ENCODE measurements around the gene VWA2. TPM values are rescaled to one million over a fixed set of nuclear protein-coding genes. Genes with fewer than 3 reads are reported as not detected.

The VWA2 gene
- polyA plus RNA-seq, 3 donors = not detected

DNA sequence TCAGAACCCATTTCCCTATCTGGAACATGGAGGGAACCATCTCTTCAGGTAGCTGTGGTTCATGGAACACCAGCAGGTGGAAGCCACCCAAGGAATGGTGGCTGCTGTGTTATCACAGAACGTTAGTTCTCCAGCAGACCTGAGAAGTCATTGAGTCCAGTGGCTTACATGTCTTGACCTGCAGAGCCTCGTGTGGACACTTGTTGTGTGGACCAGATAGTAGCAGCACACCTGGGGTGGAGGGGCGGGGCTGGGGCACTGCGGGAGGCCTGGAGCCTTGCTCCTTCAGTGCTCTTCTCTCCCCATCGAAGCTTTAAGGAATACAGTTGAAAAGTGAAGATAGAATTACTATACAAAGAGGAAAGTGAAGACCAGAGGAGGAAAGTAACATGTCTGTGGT lies 42.4 kb downstream of the VWA2 start:
- DNase-seq = no peak
- Histone ChIP-seq H4K20me1 (ENCODE audit: insufficient read depth, low read length) (no peaks in the 10 kb centered on the region), H3K36me3 (replicated peaks in 1 of 2; ENCODE audit: control insufficient read depth in 1 of 2, insufficient read depth in 2 of 2, low read length in 2 of 2) (no peaks in the 10 kb centered on the region), H3K9me3 (replicated peaks in 1 of 2; ENCODE audit: control insufficient read depth in 1 of 2, insufficient read depth in 1 of 2, low read length in 2 of 2) (no peaks in the 10 kb centered on the region), H3K79me2 (ENCODE audit: insufficient read depth, low read length) (no peaks in the 10 kb centered on the region), H2AFZ (ENCODE audit: insufficient read depth, low read depth, low read length, poor library complexity, severe bottlenecking) (no peak overlapping the region), H3K4me1 (ENCODE audit: control insufficient read depth in 1 of 2, insufficient read depth in 2 of 2, low read length in 2 of 2) (no peaks in the 10 kb centered on the region), H3K4me2 (replicated peaks; ENCODE audit: extremely low read depth, low read length, poor library complexity, severe bottlenecking) (no peak overlapping the region), H3K9ac (ENCODE audit: insufficient read depth, low read length, poor library complexity, severe bottlenecking) (no peak overlapping the region), H3K4me3 (replicated peaks in 1 of 3; ENCODE audit: low read depth in 2 of 3, low read length in 3 of 3) (no peak overlapping the region), H3K27me3 (ENCODE audit: control insufficient read depth in 2 of 2, insufficient read depth in 2 of 2, low read length in 2 of 2) (no peaks in the 10 kb centered on the region), H3K27ac (ENCODE audit: low read depth in 1 of 2, low read length in 2 of 2) (no peak overlapping the region)
- Mint-ChIP-seq H3K9me3 (peaks cover 0 to 3% (median 0%) of the 10 kb centered on the region in 7 donors), H3K4me1 (peaks cover 2% of the 10 kb centered on the region), H3K27me3 (ENCODE audit: low read depth in 3 of 3) (peaks cover 0 to 4% (median 2%) of the 10 kb centered on the region in 3 donors), H3K36me3 (no peaks in the 10 kb centered on the region), H3K27ac (peak overlapping the region in 1 of 7 donors; percentile 50), H3K4me3 (no peak overlapping the region)
- TF ChIP-seq, protein P1, sequence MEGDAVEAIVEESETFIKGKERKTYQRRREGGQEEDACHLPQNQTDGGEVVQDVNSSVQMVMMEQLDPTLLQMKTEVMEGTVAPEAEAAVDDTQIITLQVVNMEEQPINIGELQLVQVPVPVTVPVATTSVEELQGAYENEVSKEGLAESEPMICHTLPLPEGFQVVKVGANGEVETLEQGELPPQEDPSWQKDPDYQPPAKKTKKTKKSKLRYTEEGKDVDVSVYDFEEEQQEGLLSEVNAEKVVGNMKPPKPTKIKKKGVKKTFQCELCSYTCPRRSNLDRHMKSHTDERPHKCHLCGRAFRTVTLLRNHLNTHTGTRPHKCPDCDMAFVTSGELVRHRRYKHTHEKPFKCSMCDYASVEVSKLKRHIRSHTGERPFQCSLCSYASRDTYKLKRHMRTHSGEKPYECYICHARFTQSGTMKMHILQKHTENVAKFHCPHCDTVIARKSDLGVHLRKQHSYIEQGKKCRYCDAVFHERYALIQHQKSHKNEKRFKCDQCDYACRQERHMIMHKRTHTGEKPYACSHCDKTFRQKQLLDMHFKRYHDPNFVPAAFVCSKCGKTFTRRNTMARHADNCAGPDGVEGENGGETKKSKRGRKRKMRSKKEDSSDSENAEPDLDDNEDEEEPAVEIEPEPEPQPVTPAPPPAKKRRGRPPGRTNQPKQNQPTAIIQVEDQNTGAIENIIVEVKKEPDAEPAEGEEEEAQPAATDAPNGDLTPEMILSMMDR (IDR thresholded peaks at IDR 0.05) = no peak
- WGBS (ENCODE audit: insufficient coverage) = 94% methylated on average over 2 of the region's 5 CpGs
- intact Hi-C loops (cut with micrococcal nuclease) = no loop called here

DNA sequence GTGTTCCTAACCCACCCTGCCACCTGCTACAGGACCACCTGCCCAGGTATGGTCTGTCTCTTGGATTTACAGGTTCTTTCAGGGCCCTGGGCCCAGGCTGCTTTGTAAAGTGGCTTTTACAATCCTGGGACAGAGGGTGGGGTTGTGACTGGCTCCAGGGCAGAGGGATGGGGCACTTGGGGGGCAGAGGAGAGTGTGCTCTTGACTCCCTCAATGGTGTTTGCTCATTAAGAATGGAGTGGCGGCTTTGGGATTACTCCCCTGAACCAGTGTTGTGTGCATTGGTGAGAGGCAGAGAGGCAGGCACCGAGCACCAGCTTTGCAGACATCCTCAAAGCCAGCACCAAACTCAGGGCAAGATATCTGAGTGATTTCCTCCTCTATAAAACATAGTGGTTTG lies 43.5 kb downstream of the VWA2 start:
- Histone ChIP-seq H3K4me3 (replicated peaks in 1 of 3; ENCODE audit: low read depth in 2 of 3, low read length in 3 of 3) (no peak overlapping the region), H3K36me3 (replicated peaks in 1 of 2; ENCODE audit: control insufficient read depth in 1 of 2, insufficient read depth in 2 of 2, low read length in 2 of 2) (no peaks in the 10 kb centered on the region), H3K27ac (ENCODE audit: low read depth in 1 of 2, low read length in 2 of 2) (no peak overlapping the region), H3K79me2 (ENCODE audit: insufficient read depth, low read length) (no peaks in the 10 kb centered on the region), H3K9me3 (replicated peaks in 1 of 2; ENCODE audit: control insufficient read depth in 1 of 2, insufficient read depth in 1 of 2, low read length in 2 of 2) (no peaks in the 10 kb centered on the region), H2AFZ (ENCODE audit: insufficient read depth, low read depth, low read length, poor library complexity, severe bottlenecking) (peak overlapping the region; percentile 41), H3K27me3 (ENCODE audit: control insufficient read depth in 2 of 2, insufficient read depth in 2 of 2, low read length in 2 of 2) (no peaks in the 10 kb centered on the region), H3K9ac (ENCODE audit: insufficient read depth, low read length, poor library complexity, severe bottlenecking) (no peak overlapping the region), H4K20me1 (ENCODE audit: insufficient read depth, low read length) (no peaks in the 10 kb centered on the region), H3K4me2 (replicated peaks; ENCODE audit: extremely low read depth, low read length, poor library complexity, severe bottlenecking) (no peak overlapping the region), H3K4me1 (ENCODE audit: control insufficient read depth in 1 of 2, insufficient read depth in 2 of 2, low read length in 2 of 2) (no peaks in the 10 kb centered on the region)
- Mint-ChIP-seq H3K36me3 (no peaks in the 10 kb centered on the region), H3K4me1 (peaks cover 2% of the 10 kb centered on the region), H3K27ac (peak overlapping the region in 3 of 7 donors; percentile 37 to 65 (median 43)), H3K27me3 (ENCODE audit: low read depth in 3 of 3) (peaks cover 0 to 3% (median 2%) of the 10 kb centered on the region in 3 donors), H3K9me3 (peaks cover 0 to 3% (median 0%) of the 10 kb centered on the region in 7 donors), H3K4me3 (no peak overlapping the region)
- DNase-seq = no peak
- TF ChIP-seq, protein P1 (IDR thresholded peaks at IDR 0.05) = no peak
- intact Hi-C loops (cut with micrococcal nuclease) = no loop called here
- WGBS (ENCODE audit: insufficient coverage) = no CpG with 5 or more reads among the region's 2 CpGs

Measured in CD14-positive monocyte (primary cell).